Fibroblast of skin of left quadriceps (primary cell): ENCODE results near the gene RBM12.
"Not testable (repeated sequence)": the region's sequence is repeated elsewhere in the genome, so short reads cannot be mapped to it uniquely, and the experiment has no call there.

ENCODE experiments used
- DNase-seq, 2 experiments: peaks; one replicate each; pipeline ENCODE4 v3.0.0-alpha.2; 2013; ENCODE audit warnings: low read depth in 2 of 2

Gene RBM12

GRCh38 chr20:35699127-35699956, 34.6 kb upstream of the RBM12 start, which contains the start of the genes NFS1 and ROMO1:
TSS of gene NFS1 (minus strand) at chr20:35699352. CDS start at chr20:35699288, 64 bp downstream.
TSS of gene ROMO1 (plus strand) at chr20:35699405. CDS start at chr20:35699633, 228 bp downstream.
- peak; percentile 45 to 54 for DNase-seq

- DNase-seq, result no peak
Measured at GRCh38 chr20:35698298-35699126, 33.8 kb upstream of the RBM12 start.

- DNase-seq, result no peak
Measured at GRCh38 chr20:35697696-35698297, 33.1 kb upstream of the RBM12 start.

- no peak for DNase-seq
Measured at GRCh38 chr20:35695978-35696377, 31.3 kb upstream of the RBM12 start.

GRCh38 chr20:35695245-35695749, 30.6 kb upstream of the RBM12 start:
- no peak for DNase-seq

GRCh38 chr20:35690265-35690664, 25.6 kb upstream of the RBM12 start:
- DNase-seq, result no peak

GRCh38 chr20:35686872-35687271, 22.2 kb upstream of the RBM12 start:
- not testable (repeated sequence) for DNase-seq

- DNase-seq, result not testable (repeated sequence)
Measured at GRCh38 chr20:35685368-35685767, 20.7 kb upstream of the RBM12 start.

GRCh38 chr20:35681960-35682359, 17.3 kb upstream of the RBM12 start:
- no peak for DNase-seq

- no peak for DNase-seq
Measured at GRCh38 chr20:35680452-35681183, 15.9 kb upstream of the RBM12 start.

- DNase-seq, result no peak
Measured at GRCh38 chr20:35674921-35675320, 10.2 kb upstream of the RBM12 start.

GRCh38 chr20:35673884-35674283, 9.2 kb upstream of the RBM12 start:
- DNase-seq, result no peak

- DNase-seq, result no peak
Measured at GRCh38 chr20:35669681-35670080, 5.0 kb upstream of the RBM12 start.

- DNase-seq, result no peak
Measured at GRCh38 chr20:35669221-35669620, 4.5 kb upstream of the RBM12 start.

- DNase-seq, result no peak
Measured at GRCh38 chr20:35665949-35666288, 1.2 kb upstream of the RBM12 start.

GRCh38 chr20:35663516-35664465, 909 bp downstream of the RBM12 start:
- DNase-seq, result no peak

GRCh38 chr20:35662551-35662950, 2.1 kb downstream of the RBM12 start:
- DNase-seq, result no peak

GRCh38 chr20:35661908-35662307, 2.8 kb downstream of the RBM12 start:
- DNase-seq, result no peak

- DNase-seq, result no peak
Measured at GRCh38 chr20:35661053-35661452, 3.6 kb downstream of the RBM12 start.
